HEK293 (cell line): Measurements from ENCODE around the gene BMPR1A.

Experiments
- AEBP2 ChIP-seq: fragments of 450-650 bp; formaldehyde crosslinking; IDR thresholded peaks from 2 replicates; pipeline ENCODE4 v1.5.1; 2016; ENCODE audit warnings: missing biosample characterization, missing genetic modification characterization, borderline replicate concordance
- ATF2 ChIP-seq: fragments of 450-650 bp; formaldehyde crosslinking; IDR thresholded peaks from 2 replicates; pipeline ENCODE4 v1.5.1; 2016; ENCODE audit warnings: missing biosample characterization, missing genetic modification characterization, low read depth
- FEZF1 ChIP-seq: fragments of 450-650 bp; formaldehyde crosslinking; IDR thresholded peaks from 2 replicates; pipeline ENCODE4 v1.5.1; 2016; ENCODE audit warnings: missing biosample characterization, missing genetic modification characterization
- GLI4 ChIP-seq: fragments of 450-650 bp; formaldehyde crosslinking; IDR thresholded peaks from 2 replicates; pipeline ENCODE4 v1.5.1; 2016; ENCODE audit warnings: missing biosample characterization, missing genetic modification characterization
- KLF7 ChIP-seq: fragments of 450-650 bp; formaldehyde crosslinking; IDR thresholded peaks from 2 replicates; pipeline ENCODE4 v1.5.1; 2016; ENCODE audit warnings: missing biosample characterization, missing genetic modification characterization, borderline replicate concordance
- PATZ1 ChIP-seq: fragments of 450-650 bp; formaldehyde crosslinking; IDR thresholded peaks from 2 replicates; pipeline ENCODE4 v1.5.1; 2016; ENCODE audit warnings: missing biosample characterization, missing genetic modification characterization
- SCRT1 ChIP-seq: fragments of 450-650 bp; formaldehyde crosslinking; IDR thresholded peaks from 2 replicates; pipeline ENCODE4 v1.5.1; 2016; ENCODE audit warnings: missing biosample characterization, missing genetic modification characterization, borderline replicate concordance
- SCRT2 ChIP-seq: fragments of 450-650 bp; formaldehyde crosslinking; IDR thresholded peaks from 2 replicates; pipeline ENCODE4 v1.5.1; 2016; ENCODE audit warnings: missing biosample characterization, missing genetic modification characterization
- YY2 ChIP-seq: fragments of 450-650 bp; formaldehyde crosslinking; IDR thresholded peaks from 2 replicates; pipeline ENCODE4 v1.5.1; 2016; ENCODE audit warnings: missing biosample characterization, missing genetic modification characterization
- ZBTB21 ChIP-seq: fragments of 450-650 bp; formaldehyde crosslinking; IDR thresholded peaks from 2 replicates; pipeline ENCODE4 v1.5.1; 2017; ENCODE audit warnings: missing biosample characterization, missing genetic modification characterization
- ZNF140 ChIP-seq: fragments of 450-650 bp; formaldehyde crosslinking; IDR thresholded peaks from 2 replicates; pipeline ENCODE4 v1.5.1; 2016; ENCODE audit warnings: missing biosample characterization, missing genetic modification characterization
- ZNF2 ChIP-seq: fragments of 450-650 bp; formaldehyde crosslinking; IDR thresholded peaks from 2 replicates; pipeline ENCODE4 v1.5.1; 2016; ENCODE audit warnings: missing biosample characterization, missing genetic modification characterization
- ZNF211 ChIP-seq: fragments of 450-650 bp; formaldehyde crosslinking; IDR thresholded peaks from 2 replicates; pipeline ENCODE4 v1.5.1; 2016; ENCODE audit warnings: low read depth, missing biosample characterization, missing genetic modification characterization
- ZNF221 ChIP-seq: fragments of 450-650 bp; formaldehyde crosslinking; IDR thresholded peaks from 2 replicates; pipeline ENCODE4 v1.5.1; 2017; ENCODE audit warnings: missing biosample characterization, missing genetic modification characterization, borderline replicate concordance
- ZNF223 ChIP-seq: fragments of 450-650 bp; formaldehyde crosslinking; IDR thresholded peaks from 2 replicates; pipeline ENCODE4 v1.5.1; 2016; ENCODE audit warnings: missing biosample characterization, missing genetic modification characterization
- ZNF248 ChIP-seq: fragments of 450-650 bp; formaldehyde crosslinking; IDR thresholded peaks from 2 replicates; pipeline ENCODE4 v1.5.1; 2017; ENCODE audit warnings: missing biosample characterization, missing genetic modification characterization
- ZNF292 ChIP-seq: fragments of 450-650 bp; formaldehyde crosslinking; IDR thresholded peaks from 2 replicates; pipeline ENCODE4 v1.5.1; 2016; ENCODE audit warnings: low read depth, missing biosample characterization, missing genetic modification characterization, borderline replicate concordance
- ZNF366 ChIP-seq: fragments of 450-650 bp; formaldehyde crosslinking; conservative IDR thresholded peaks from 2 replicates; pipeline ENCODE4 v1.5.1; 2016; ENCODE audit warnings: missing biosample characterization, missing genetic modification characterization
- ZNF501 ChIP-seq: fragments of 450-650 bp; formaldehyde crosslinking; IDR thresholded peaks from 2 replicates; pipeline ENCODE4 v1.5.1; 2016; ENCODE audit warnings: missing biosample characterization, missing genetic modification characterization
- ZNF521 ChIP-seq: fragments of 450-650 bp; formaldehyde crosslinking; IDR thresholded peaks from 2 replicates; pipeline ENCODE4 v1.5.1; 2017; ENCODE audit warnings: missing biosample characterization, mild to moderate bottlenecking, missing genetic modification characterization
- ZNF571 ChIP-seq: fragments of 450-650 bp; formaldehyde crosslinking; IDR thresholded peaks from 2 replicates; pipeline ENCODE4 v1.5.0; 2017; ENCODE audit warnings: missing biosample characterization, missing genetic modification characterization
- ZNF585B ChIP-seq: fragments of 450-650 bp; formaldehyde crosslinking; IDR thresholded peaks from 2 replicates; pipeline ENCODE4 v1.5.1; 2016; ENCODE audit warnings: missing biosample characterization, missing genetic modification characterization
- ZNF623 ChIP-seq: fragments of 450-650 bp; formaldehyde crosslinking; IDR thresholded peaks from 2 replicates; pipeline ENCODE4 v1.5.1; 2016; ENCODE audit warnings: missing biosample characterization, missing genetic modification characterization
- ZNF654 ChIP-seq: fragments of 450-650 bp; formaldehyde crosslinking; IDR thresholded peaks from 2 replicates; pipeline ENCODE4 v1.5.1; 2016; ENCODE audit warnings: low read depth, missing biosample characterization, missing genetic modification characterization
- ZNF664 ChIP-seq: fragments of 450-650 bp; formaldehyde crosslinking; IDR thresholded peaks from 2 replicates; pipeline ENCODE4 v1.5.1; 2016; ENCODE audit warnings: missing biosample characterization, missing genetic modification characterization
- ZNF677 ChIP-seq: fragments of 450-650 bp; IDR thresholded peaks from 2 replicates; pipeline ENCODE4 v1.5.0; 2018; ENCODE audit warnings: missing biosample characterization, mild to moderate bottlenecking, missing genetic modification characterization, moderate library complexity
- ZSCAN30 ChIP-seq: fragments of 450-650 bp; IDR thresholded peaks from 2 replicates; pipeline ENCODE4 v1.5.1; 2018; ENCODE audit warnings: missing biosample characterization, mild to moderate bottlenecking, missing genetic modification characterization, moderate library complexity
- ZXDB ChIP-seq: fragments of 450-650 bp; formaldehyde crosslinking; IDR thresholded peaks from 2 replicates; pipeline ENCODE4 v1.5.1; 2016; ENCODE audit warnings: missing biosample characterization, missing genetic modification characterization
- TF ChIP-seq, protein P1 (sequence below): IDR thresholded peaks from 2 replicates; pipeline ENCODE4 v1.6.1; 2011; ENCODE audit warnings: mild to moderate bottlenecking, low read depth, low read length, borderline replicate concordance
- TF ChIP-seq, protein P2 (sequence below): fragments of 450-650 bp; formaldehyde crosslinking; IDR thresholded peaks from 2 replicates; pipeline ENCODE4 v1.5.1; 2017; ENCODE audit warnings: missing biosample characterization, mild to moderate bottlenecking, missing genetic modification characterization, moderate library complexity

BMPR1A gene

DNA sequence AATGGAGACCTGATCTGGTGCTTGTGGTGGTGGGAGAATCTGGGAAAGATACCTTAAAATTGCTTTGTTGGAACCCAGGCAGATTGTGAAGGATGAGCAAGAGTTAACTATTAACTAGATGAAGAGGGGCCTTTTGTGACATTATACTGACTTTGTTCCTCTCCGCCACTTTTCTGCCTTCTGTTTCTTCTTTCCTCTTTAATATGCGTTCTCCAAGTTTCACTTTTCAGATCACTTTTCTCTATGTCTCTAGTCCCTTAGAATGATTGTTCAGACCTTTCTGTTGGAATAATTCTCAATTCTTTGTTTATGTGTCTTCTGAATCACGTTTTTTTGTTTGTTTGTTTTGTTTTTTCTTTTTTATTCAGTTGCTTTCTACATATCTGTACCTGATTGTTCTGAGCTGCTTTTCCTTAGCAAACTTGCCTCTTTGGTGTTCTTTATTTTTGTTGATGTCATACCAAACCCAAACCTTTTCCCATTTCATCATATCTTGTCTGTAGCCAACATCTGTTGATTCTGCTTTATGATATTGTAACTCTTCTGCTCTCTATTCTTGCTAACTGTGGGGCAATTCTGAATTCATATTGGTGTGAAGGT, 2.8 kb downstream of the BMPR1A start (continued):
- TF ChIP-seq AEBP2 (tag by site-specific recombination), result no peak
- no peak for TF ChIP-seq ZNF248 (tag by site-specific recombination)
- peak; percentile 60 for TF ChIP-seq ZNF366 (tag by site-specific recombination)
- no peak for TF ChIP-seq ZNF140 (tag by site-specific recombination)
- TF ChIP-seq KLF7 (tag by site-specific recombination), result no peak
- no peak for TF ChIP-seq ZNF223 (tag by site-specific recombination)
- no peak for TF ChIP-seq YY2
- no peak for TF ChIP-seq ZNF292
- TF ChIP-seq ZSCAN30 (tag by site-specific recombination), result no peak
- no peak for TF ChIP-seq PATZ1
- TF ChIP-seq SCRT1 (tag by site-specific recombination), result peak; percentile 71; the same call in 1 of the 2 replicates
- peak; percentile 83 for TF ChIP-seq ATF2 (tag by site-specific recombination)
- TF ChIP-seq ZNF521 (tag by site-specific recombination), result no peak
- no peak for TF ChIP-seq ZNF654 (tag by site-specific recombination)
- TF ChIP-seq ZBTB21 (tag by site-specific recombination), result peak; percentile 34; the same call in 1 of the 2 replicates
- no peak for TF ChIP-seq GLI4 (tag by site-specific recombination)
- TF ChIP-seq ZNF677 (tag by site-specific recombination), result no peak
- no peak for TF ChIP-seq ZNF571 (tag by site-specific recombination)
- TF ChIP-seq ZNF211 (tag by site-specific recombination), result no peak
- TF ChIP-seq SCRT2 (tag by site-specific recombination), result peak; percentile 96
- TF ChIP-seq, protein P1, sequence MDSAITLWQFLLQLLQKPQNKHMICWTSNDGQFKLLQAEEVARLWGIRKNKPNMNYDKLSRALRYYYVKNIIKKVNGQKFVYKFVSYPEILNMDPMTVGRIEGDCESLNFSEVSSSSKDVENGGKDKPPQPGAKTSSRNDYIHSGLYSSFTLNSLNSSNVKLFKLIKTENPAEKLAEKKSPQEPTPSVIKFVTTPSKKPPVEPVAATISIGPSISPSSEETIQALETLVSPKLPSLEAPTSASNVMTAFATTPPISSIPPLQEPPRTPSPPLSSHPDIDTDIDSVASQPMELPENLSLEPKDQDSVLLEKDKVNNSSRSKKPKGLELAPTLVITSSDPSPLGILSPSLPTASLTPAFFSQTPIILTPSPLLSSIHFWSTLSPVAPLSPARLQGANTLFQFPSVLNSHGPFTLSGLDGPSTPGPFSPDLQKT, result no peak
- TF ChIP-seq, protein P2, sequence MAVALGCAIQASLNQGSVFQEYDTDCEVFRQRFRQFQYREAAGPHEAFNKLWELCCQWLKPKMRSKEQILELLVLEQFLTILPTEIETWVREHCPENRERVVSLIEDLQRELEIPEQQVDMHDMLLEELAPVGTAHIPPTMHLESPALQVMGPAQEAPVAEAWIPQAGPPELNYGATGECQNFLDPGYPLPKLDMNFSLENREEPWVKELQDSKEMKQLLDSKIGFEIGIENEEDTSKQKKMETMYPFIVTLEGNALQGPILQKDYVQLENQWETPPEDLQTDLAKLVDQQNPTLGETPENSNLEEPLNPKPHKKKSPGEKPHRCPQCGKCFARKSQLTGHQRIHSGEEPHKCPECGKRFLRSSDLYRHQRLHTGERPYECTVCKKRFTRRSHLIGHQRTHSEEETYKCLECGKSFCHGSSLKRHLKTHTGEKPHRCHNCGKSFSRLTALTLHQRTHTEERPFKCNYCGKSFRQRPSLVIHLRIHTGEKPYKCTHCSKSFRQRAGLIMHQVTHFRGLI (tag by site-specific recombination), result no peak
- TF ChIP-seq ZNF623 (tag by site-specific recombination), result no peak
- no peak for TF ChIP-seq ZNF221 (tag by site-specific recombination)
- no peak for TF ChIP-seq ZNF585B (tag by site-specific recombination)
- TF ChIP-seq ZNF501 (tag by site-specific recombination), result no peak
- no peak for TF ChIP-seq ZNF2
- no peak for TF ChIP-seq ZXDB (tag by site-specific recombination)
- TF ChIP-seq ZNF664 (tag by site-specific recombination), result no peak
- TF ChIP-seq FEZF1 (tag by site-specific recombination), result 0 out of 2 replicates have a peak, but pooled peaks have one; percentile 31
